Activated gamma-delta T cell treated with Interleukin-2 at 50 U/mL for 16 hours (primary cell): ENCODE measurements around the gene SH3RF3.
"Not testable (repeated sequence)": the region's sequence is repeated elsewhere in the genome, so short reads cannot be mapped to it uniquely, and the experiment has no call there.

ENCODE experiments used
- DNase-seq: peaks from one replicate; pipeline ENCODE4 v3.0.0-alpha.2; 2020

The SH3RF3 gene

DNA sequence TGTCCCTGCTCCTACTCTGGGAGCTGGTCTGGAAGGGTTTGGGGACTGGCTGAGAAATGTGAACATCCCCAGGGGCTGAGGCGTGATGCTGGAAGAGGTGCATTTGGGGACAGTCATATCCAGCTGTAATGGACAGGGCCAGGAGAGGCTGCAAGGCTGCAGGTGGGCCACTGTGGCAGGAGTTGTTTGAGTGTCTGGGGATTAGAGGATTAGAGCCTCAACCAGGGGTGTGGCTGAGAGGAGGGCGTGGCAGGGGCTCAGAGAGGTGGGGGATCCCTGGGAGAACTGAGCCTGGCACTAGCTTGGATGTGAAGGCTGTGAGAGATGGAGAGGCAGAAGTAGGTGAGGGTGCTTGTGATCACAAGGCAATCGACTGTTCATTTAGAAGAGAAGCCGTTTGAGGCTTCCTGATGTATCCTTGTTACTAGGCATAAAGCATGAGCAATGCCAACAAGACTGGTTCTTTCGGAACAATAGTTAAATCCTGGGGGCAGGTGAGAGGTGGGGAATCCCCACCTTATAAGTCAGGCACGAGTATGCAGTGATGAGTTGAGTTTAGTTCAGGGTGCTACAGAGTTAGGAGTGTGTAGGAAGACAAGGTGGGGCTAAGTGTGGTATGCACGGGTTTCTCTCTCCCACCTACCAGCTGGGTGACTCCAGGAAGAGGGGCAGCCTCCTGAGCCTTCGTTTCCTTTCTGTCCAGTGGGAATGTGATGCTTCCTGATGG lies 31.9 kb downstream of the SH3RF3 start:
- no peak for DNase-seq

- DNase-seq: not testable (repeated sequence)
Measured at GRCh38 chr2:109162367-109162766, 33.4 kb downstream of the SH3RF3 start.

- no peak for DNase-seq
Measured at GRCh38 chr2:109162999-109163398, 34.0 kb downstream of the SH3RF3 start.

DNA sequence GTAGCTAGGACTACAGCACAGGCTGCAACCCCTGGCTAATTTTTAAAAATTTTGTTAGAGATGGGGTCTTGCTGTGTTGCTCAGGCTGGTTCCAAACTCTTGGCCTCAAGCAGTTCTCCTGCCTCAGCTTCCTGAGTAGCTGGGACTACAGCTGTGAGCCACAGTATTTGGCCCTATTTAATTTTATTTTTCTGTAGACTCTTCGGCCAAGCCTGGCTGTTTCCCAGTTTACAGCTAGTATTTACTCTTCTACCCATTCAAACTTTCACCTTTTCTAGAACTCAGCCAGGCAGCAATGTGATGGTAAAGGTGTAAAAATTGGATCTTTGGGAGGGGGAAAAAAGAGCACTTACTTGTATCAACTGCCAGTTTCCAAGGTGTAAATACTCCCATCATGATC lies 35.3 kb downstream of the SH3RF3 start:
- DNase-seq: no peak

DNA sequence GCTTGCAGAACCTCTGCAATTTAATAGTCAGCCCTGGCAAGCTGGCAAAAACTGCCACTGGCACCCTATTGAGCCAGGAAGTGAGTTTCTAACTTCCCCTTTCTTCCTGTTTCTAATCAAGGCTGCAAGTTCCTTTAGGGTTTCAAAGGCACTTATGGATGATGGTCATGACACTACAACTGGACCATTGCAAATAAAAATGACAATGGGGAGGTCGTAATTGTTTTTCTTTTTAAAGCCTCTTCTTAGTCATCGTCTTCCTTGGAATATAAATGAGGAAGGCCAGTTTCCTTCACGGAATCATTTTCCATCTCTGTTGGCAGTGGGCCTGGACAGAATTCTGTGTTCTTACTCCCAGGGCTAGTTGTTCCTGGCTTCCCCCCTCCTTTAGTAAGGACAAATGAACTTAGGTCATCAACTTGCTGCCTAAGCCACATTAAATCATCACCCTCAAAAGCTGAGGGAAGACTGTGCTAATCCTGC lies 35.8 kb downstream of the SH3RF3 start:
- no peak for DNase-seq

- DNase-seq: no peak
Measured at GRCh38 chr2:109166811-109167210, 37.8 kb downstream of the SH3RF3 start.

DNA sequence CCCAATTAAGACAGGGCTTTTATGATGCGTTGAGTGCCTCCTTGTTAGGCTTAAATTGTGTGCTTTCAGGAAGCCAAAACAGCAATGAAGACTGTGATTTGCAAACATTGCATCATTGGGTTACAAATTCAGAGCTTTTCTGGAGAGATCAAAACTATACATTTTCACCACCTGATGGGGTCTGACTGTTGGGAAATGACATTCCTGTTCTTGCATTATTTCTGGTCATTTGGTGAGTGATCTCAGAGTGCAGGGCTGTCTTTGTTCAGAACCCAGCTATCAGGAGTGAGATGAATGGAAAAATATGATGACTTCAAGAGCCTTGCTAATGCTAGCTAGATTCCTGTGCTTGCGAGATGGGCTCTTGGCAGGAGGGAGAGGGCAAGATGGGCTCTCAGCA lies 39.1 kb downstream of the SH3RF3 start:
- no peak for DNase-seq

DNA sequence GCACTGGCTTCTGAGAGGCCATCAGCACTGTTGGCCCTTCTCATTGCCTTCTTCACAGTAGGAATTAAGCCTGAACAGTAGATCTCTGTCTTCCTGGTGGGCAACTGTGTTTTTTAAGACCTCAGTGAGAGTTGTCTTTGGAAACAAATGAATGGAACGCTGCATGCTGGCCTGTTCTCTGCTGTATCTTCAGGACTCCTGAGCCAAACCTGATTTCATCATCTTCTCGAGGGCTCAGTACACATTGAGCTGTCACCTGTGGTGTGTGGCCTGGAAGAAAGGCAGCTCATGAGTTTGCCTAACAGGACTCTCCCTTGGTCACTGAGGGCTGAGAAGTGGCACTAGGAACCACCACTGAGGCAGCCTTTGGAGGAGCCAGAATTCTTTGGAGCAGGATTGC lies 39.7 kb downstream of the SH3RF3 start:
- DNase-seq: no peak

DNA sequence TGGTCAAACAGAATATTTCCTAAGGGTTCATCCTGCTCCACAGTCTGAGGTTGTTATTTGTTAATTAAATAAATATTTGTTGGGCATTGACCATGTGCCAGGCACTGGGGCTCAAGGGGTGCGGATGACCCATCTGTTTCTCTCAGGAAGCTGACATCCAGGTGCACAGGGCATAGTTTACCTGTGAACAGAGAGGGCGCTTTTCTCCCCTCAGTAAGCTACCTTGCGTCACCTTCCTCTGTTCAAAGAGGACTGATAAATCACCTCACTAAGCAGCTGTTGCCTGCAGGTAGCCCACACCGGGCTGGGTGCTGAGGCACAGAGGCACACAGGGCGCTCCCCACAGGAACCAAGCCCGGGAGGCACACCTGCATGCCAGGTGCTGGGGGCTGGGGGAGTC lies 41.6 kb downstream of the SH3RF3 start:
- DNase-seq: no peak

GRCh38 chr2:109171444-109172334 lies 42.7 kb downstream of the SH3RF3 start:
- no peak for DNase-seq

DNA sequence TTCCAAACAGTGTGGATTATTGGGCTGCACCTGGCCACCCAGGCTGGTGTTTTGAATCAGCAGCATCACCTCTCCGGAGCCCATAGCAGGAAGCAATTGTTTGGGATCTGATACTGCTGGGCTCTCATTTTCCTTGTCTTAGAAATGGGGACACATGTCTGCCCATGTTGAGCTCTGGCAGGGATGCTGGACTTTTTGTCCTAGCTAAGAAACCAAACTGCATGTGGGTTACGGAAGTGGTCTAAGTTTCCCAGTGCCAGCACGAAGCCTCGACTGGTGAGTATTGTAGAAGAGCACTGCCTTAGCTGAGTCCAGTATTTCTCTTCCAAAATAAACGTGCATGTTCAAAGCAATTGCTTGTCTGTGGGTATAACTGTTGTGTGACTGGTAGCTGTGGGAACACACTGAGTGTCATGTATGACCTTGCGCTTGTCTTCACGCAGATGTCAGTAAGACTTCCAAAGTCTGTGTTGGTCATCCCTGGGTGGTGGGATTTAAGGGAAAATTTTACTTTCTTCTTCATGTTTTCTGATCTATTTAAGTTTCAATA lies 43.6 kb downstream of the SH3RF3 start:
- no peak for DNase-seq

GRCh38 chr2:109173311-109174171 lies 44.5 kb downstream of the SH3RF3 start:
- no peak for DNase-seq

GRCh38 chr2:109174214-109174613 lies 45.2 kb downstream of the SH3RF3 start:
- DNase-seq: no peak

- no peak for DNase-seq
Measured at GRCh38 chr2:109174626-109175349, 45.8 kb downstream of the SH3RF3 start.

DNA sequence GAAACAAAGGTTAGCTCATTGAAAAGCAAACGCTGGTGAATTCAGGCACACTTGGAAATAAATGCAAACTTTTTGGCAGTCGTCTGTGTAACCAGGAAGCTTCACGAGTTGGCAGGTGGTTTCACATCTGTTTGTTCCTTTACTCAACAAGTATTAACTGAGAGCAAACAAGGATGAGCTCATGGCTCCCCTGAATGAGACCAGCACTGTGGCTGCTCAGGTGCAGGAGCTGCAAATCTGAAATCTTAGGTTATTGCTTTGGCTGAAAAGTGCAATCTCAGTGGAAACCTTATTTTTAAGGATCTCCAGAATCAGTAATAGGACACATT lies 46.3 kb downstream of the SH3RF3 start:
- DNase-seq: no peak

GRCh38 chr2:109176928-109177327 lies 47.9 kb downstream of the SH3RF3 start:
- no peak for DNase-seq

DNA sequence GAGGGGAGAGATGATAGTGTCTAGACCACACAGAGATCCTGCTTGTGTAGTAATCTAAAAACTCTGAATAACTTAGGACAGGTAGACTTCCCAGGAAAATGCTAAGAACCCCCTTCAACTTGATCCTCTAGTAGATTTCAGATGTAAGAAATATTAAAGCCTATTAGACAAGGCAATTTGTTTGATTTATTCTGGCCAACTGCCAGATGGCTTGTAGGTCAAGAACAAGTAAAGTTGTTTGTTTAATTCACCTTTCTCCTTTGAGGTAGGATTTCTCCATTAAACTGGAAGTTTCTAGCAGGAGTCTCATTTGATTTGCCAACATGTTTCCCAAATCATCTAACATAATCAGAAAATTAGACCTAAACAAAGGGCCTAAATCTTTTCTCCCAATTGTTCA lies 48.6 kb downstream of the SH3RF3 start:
- DNase-seq: no peak

GRCh38 chr2:109178968-109179367 lies 50.0 kb downstream of the SH3RF3 start:
- no peak for DNase-seq

DNA sequence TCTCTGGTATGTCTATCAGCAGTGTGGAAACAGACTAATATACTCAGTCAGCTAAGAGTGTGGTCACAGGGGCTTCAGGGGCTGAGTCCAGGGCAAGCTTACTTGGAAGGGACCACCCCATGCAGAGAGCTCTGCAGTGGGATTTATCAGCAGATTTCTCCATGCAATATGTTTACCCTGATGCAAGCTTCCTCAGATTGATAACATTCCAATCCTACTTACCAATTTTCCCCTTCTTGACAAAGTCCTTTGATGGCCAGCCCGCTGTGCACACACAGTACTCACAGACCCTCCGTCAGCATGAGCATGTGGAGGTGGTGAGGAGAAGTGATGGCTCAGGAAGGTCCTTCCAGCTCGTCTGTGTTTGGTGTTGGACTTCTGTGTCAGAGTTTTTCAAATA lies 51.8 kb downstream of the SH3RF3 start:
- DNase-seq: no peak

- DNase-seq: no peak
Measured at GRCh38 chr2:109182426-109182825, 53.4 kb downstream of the SH3RF3 start.

GRCh38 chr2:109183871-109184270 lies 54.9 kb downstream of the SH3RF3 start:
- no peak for DNase-seq

DNA sequence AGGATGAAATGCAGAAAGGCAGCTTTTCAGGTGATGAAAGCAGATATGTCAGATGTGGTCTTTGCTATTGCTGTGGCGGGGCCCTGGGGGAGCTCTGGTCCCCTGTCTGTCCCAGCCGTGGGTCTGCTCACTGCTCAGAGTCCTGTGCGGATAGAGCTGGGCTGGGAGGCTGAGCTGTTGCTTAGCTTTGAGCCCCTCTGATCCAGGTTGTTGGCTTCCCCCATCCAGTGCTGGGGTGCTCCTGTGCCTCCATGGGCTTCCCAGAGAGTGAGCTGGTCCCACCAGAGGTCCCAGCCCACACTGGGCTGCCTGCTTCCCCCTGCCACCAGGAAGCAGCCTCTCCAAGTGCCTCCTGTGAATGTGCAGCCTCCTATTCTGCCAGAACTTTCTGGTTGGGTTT lies 55.4 kb downstream of the SH3RF3 start:
- DNase-seq: no peak
